Measurements from ENCODE around the gene ELP4. TPM values are rescaled to one million over a fixed set of nuclear protein-coding genes. Genes with fewer than 3 reads are reported as not detected.

Gene ELP4
- total RNA-seq, 1 donor from 2014 or later: 147 TPM

DNA sequence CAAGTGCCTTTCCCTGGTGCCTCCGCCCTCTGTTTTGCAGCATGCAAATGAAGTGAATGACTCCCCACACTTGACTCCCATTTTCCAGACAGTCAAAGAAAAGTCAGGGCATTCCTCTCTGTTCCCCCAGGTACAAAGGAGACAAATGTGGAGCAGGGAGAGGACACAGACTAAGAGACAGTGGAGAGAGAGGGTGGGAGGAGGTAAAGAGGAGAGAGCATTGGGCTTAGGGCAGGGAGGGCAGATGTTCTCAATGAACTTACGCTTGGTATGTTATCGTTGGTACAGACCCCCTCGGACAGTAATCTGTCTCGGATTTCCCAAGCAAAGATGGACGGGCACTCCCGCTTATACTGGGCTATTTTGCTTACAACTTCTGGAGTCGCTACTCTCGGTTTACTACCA lies 291.7 kb downstream of the ELP4 start:
- H3K27ac ChIP-seq: no peak overlapping the region
- peaks cover 94% of the 10 kb centered on the region for H3K4me1 ChIP-seq
- TF ChIP-seq EZH2 (IDR thresholded peaks at IDR 0.05): no peak
- TF ChIP-seq, protein P1, sequence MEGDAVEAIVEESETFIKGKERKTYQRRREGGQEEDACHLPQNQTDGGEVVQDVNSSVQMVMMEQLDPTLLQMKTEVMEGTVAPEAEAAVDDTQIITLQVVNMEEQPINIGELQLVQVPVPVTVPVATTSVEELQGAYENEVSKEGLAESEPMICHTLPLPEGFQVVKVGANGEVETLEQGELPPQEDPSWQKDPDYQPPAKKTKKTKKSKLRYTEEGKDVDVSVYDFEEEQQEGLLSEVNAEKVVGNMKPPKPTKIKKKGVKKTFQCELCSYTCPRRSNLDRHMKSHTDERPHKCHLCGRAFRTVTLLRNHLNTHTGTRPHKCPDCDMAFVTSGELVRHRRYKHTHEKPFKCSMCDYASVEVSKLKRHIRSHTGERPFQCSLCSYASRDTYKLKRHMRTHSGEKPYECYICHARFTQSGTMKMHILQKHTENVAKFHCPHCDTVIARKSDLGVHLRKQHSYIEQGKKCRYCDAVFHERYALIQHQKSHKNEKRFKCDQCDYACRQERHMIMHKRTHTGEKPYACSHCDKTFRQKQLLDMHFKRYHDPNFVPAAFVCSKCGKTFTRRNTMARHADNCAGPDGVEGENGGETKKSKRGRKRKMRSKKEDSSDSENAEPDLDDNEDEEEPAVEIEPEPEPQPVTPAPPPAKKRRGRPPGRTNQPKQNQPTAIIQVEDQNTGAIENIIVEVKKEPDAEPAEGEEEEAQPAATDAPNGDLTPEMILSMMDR (IDR thresholded peaks at IDR 0.05): no peak
- no peak for TF ChIP-seq EZH2phosphoT487 (IDR thresholded peaks at IDR 0.05)
- H3K9me3 Mint-ChIP-seq: peaks cover 15% of the 10 kb centered on the region
- no peak overlapping the region for H2AFZ ChIP-seq (replicated peaks)
- H3K27ac Mint-ChIP-seq: no peak overlapping the region
- H3K4me2 ChIP-seq: peak overlapping the region; percentile 98
- H3K4me1 Mint-ChIP-seq: peaks cover 55% of the 10 kb centered on the region
- peaks cover 72% of the 10 kb centered on the region for H3K79me2 ChIP-seq (ENCODE audit: low read depth)
- peaks cover 46% of the 10 kb centered on the region for H3K27me3 Mint-ChIP-seq (ENCODE audit: insufficient read depth, low read depth)
- no peak overlapping the region for H3K4me3 Mint-ChIP-seq
- H3K27me3 ChIP-seq: peaks cover 76% of the 10 kb centered on the region
- H3K4me3 ChIP-seq: no peak overlapping the region
- no peak overlapping the region for H3K9ac ChIP-seq
- DNase-seq (ENCODE audit: low spot score): peak; percentile 36
- H3K36me3 Mint-ChIP-seq: peaks cover 64% of the 10 kb centered on the region
- peaks cover 83% of the 10 kb centered on the region for H4K20me1 ChIP-seq (ENCODE audit: low read depth)
- peaks cover 90% of the 10 kb centered on the region for H3F3A ChIP-seq (ENCODE audit: low read depth)
- H3K36me3 ChIP-seq: peaks cover 20% of the 10 kb centered on the region
- H3K9me3 ChIP-seq (ENCODE audit: low read depth): no peaks in the 10 kb centered on the region

GRCh38 chr11:31802000-31802551 lies 292.5 kb downstream of the ELP4 start:
- Histone ChIP-seq H3K4me2 (peak overlapping the region; percentile 98), H3K36me3 (peaks cover 23% of the 10 kb centered on the region), H3F3A (ENCODE audit: low read depth) (peaks cover 90% of the 10 kb centered on the region), H4K20me1 (ENCODE audit: low read depth) (peaks cover 83% of the 10 kb centered on the region), H3K4me1 (peaks cover 94% of the 10 kb centered on the region), H3K4me3 (no peak overlapping the region), H3K9me3 (ENCODE audit: low read depth) (no peaks in the 10 kb centered on the region), H3K27ac (no peak overlapping the region), H3K9ac (no peak overlapping the region), H3K79me2 (ENCODE audit: low read depth) (peaks cover 77% of the 10 kb centered on the region), H3K27me3 (peaks cover 83% of the 10 kb centered on the region), H2AFZ (replicated peaks) (no peak overlapping the region)
- DNase-seq (ENCODE audit: low spot score): no peak
- Mint-ChIP-seq H3K27me3 (ENCODE audit: insufficient read depth, low read depth) (peaks cover 52% of the 10 kb centered on the region), H3K4me1 (peaks cover 59% of the 10 kb centered on the region), H3K4me3 (peak overlapping the region; percentile 32), H3K36me3 (peaks cover 67% of the 10 kb centered on the region), H3K9me3 (peaks cover 15% of the 10 kb centered on the region), H3K27ac (no peak overlapping the region)
- TF ChIP-seq EZH2phosphoT487 (IDR thresholded peaks at IDR 0.05): no peak
- TF ChIP-seq EZH2 (IDR thresholded peaks at IDR 0.05): peak; percentile 21
- TF ChIP-seq, protein P1 (IDR thresholded peaks at IDR 0.05): no peak

DNA sequence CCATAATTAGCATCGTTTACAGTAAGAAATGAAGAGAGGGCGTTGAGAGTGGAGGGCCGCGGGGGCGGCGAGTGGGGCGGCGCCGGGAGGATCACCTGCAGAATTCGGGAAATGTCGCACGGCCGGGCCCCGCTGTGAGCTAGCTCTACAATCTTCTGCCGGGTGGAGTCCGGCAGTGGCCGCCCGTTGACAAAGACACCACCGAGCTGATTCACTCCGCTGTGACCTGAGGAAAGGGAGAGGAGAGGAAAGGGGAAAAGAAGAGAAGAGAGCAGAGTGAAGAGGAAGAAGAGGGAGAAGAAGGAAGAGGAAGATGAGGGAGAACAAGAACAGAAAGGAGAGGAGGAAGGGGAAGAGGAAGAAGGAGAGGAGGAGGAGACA lies 293.0 kb downstream of the ELP4 start:
- Histone ChIP-seq H3K4me2 (peak overlapping the region; percentile 98), H3K4me3 (peak overlapping the region; percentile 91), H3F3A (ENCODE audit: low read depth) (peaks cover 89% of the 10 kb centered on the region), H2AFZ (replicated peaks) (no peak overlapping the region), H3K9me3 (ENCODE audit: low read depth) (no peaks in the 10 kb centered on the region), H3K4me1 (peaks cover 92% of the 10 kb centered on the region), H3K9ac (no peak overlapping the region), H3K27me3 (peaks cover 89% of the 10 kb centered on the region), H3K27ac (no peak overlapping the region), H3K79me2 (ENCODE audit: low read depth) (peaks cover 77% of the 10 kb centered on the region), H3K36me3 (peaks cover 23% of the 10 kb centered on the region), H4K20me1 (ENCODE audit: low read depth) (peaks cover 88% of the 10 kb centered on the region)
- Mint-ChIP-seq H3K9me3 (peaks cover 15% of the 10 kb centered on the region), H3K4me1 (peaks cover 60% of the 10 kb centered on the region), H3K36me3 (peaks cover 69% of the 10 kb centered on the region), H3K27me3 (ENCODE audit: insufficient read depth, low read depth) (peaks cover 52% of the 10 kb centered on the region), H3K4me3 (peak overlapping the region; percentile 87), H3K27ac (no peak overlapping the region)
- peak; percentile 71 for DNase-seq (ENCODE audit: low spot score)
- TF ChIP-seq EZH2 (IDR thresholded peaks at IDR 0.05): no peak
- TF ChIP-seq, protein P1 (IDR thresholded peaks at IDR 0.05): no peak
- TF ChIP-seq EZH2phosphoT487 (IDR thresholded peaks at IDR 0.05): no peak

Data from neural progenitor cell (in vitro differentiated cells).